Sciatic nerve (tissue), 2 donors: ENCODE measurements around the gene CYP27C1. TPM values are rescaled to one million over a fixed set of nuclear protein-coding genes. Genes with fewer than 3 reads are reported as not detected.
"Not testable (repeated sequence)": the region's sequence is repeated elsewhere in the genome, so short reads cannot be mapped to it uniquely, and the experiment has no call there.

Experiments used
- ATAC-seq: fragments of 200-7000 bp; cut with Tn5 transposase; one replicate; pipeline ENCODE4 v1.9.1; 2020; ENCODE audit warnings: mild to moderate bottlenecking, moderate library complexity
- DNase-seq: peaks from one replicate; pipeline ENCODE4 v3.0.0-alpha.2; 2020; ENCODE audit warnings: low spot score
- intact Hi-C: fragments of 100-400 bp; cut with DNase I; formaldehyde crosslinking; loops from one replicate; pipeline ENCODE4 v1.14.2; 2022
- total RNA-seq: library from RNA; stranded (reverse); fragmentation: NEBNext Ultra II Directional; extraction: Animal tissue kit (Norgen Biotek cat#: 25700); gene quantifications from one replicate; pipeline ENCODE4 v1.2.1, GENCODE V29; 2021
- donor health status: DM: no; HTN: no; CAD: no.
- donor health status: DM: no; HTN: no; CAD: no.

Gene CYP27C1, protein sequence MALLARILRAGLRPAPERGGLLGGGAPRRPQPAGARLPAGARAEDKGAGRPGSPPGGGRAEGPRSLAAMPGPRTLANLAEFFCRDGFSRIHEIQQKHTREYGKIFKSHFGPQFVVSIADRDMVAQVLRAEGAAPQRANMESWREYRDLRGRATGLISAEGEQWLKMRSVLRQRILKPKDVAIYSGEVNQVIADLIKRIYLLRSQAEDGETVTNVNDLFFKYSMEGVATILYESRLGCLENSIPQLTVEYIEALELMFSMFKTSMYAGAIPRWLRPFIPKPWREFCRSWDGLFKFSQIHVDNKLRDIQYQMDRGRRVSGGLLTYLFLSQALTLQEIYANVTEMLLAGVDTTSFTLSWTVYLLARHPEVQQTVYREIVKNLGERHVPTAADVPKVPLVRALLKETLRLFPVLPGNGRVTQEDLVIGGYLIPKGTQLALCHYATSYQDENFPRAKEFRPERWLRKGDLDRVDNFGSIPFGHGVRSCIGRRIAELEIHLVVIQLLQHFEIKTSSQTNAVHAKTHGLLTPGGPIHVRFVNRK
- total RNA-seq, result 0.31 TPM

DNA sequence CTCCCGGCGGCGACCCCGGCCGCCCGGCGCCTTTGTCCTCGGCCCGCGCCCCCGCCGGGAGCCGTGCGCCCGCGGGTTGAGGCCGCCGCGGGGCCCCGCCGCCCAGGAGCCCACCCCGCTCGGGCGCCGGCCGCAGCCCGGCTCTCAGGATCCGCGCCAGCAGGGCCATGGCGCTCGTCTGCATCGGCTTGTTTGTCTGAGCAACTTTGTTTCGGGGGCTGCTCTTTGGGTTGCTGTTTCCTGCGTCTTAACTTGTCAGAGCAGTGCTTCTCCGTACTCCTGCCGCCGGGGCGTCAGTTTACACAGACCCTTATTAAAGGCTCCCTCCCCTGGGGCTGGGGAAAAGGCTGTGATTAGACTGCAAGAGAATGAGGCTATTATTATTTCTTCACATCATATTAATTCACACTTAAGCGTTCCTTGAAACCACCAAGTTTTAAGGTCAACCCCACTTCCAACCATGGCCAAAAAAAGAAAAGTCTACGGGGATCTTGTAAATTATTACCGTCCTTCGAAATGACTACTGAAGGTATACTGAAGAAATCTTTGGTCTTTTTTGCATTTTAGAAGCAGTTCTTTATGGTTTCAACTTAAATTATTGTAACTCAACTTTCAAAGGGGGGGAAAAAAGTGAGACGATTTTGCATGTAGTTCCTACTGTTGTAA is at the start of gene CYP27C1:
Gene CYP27C1, minus strand, starts transcription at position 198 of the 666 bp plus-strand sequence. Its CDS starts 29 bp downstream, at position 169.
- ATAC-seq, result peak; percentile 50

GRCh38 chr2:127261804-127262406 is 41.8 kb upstream of the CYP27C1 start:
- ATAC-seq, result no peak
- intact Hi-C loops, result no loop called here
- DNase-seq, result no peak

More for the DNA sequence above, at the start of gene CYP27C1:
- DNase-seq, result no peak
- intact Hi-C loops, result no loop called here

GRCh38 chr2:127259355-127259754 is 39.3 kb upstream of the CYP27C1 start:
- intact Hi-C loops, result no loop called here
- DNase-seq (no peak), ATAC-seq (no peak)

GRCh38 chr2:127256866-127257265 is 36.8 kb upstream of the CYP27C1 start:
- no peak for DNase-seq
- no peak for ATAC-seq
- intact Hi-C loops, result loop anchor here (1.0 kb wide), 1 partner anchor 48 kb away; no protein-coding TSS in a partner anchor

GRCh38 chr2:127256381-127256780 is 36.3 kb upstream of the CYP27C1 start:
- no peak for DNase-seq
- no peak for ATAC-seq
- intact Hi-C loops, result loop anchor here (1.0 kb wide), 1 partner anchor 49 kb away; no protein-coding TSS in a partner anchor

GRCh38 chr2:127255721-127256120 is 35.6 kb upstream of the CYP27C1 start:
- ATAC-seq (no peak), DNase-seq (no peak)
- intact Hi-C loops, result loop anchor here (1.0 kb wide), 1 partner anchor 50 kb away; no protein-coding TSS in a partner anchor

DNA sequence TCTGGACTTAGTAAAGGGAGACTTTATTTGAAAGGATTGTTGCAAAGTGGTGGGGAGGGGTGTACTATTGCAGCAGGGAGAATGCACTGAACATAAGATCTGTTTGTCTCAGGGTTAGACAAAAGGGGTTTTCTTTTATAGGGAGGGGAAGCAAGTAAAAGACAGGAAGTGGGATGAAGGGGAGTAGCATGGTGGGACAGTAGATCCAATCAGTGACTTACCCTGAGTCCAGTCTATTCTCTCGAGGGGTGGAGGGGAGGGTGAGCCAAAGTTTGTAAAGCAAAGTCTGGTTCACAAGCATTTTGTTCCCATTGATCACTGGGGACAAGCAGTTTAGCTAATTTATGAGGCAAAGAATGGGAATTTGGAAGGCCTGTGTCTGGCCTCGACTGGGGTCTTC is 35.0 kb upstream of the CYP27C1 start:
- peak; percentile 86 for ATAC-seq

GRCh38 chr2:127254386-127254981 is 34.4 kb upstream of the CYP27C1 start:
- DNase-seq (no peak), ATAC-seq (no peak)
- intact Hi-C loops, result no loop called here

More for the DNA sequence above, 35.0 kb upstream of the CYP27C1 start:
- DNase-seq, result no peak
- intact Hi-C loops, result no loop called here

- ATAC-seq, DNase-seq, intact Hi-C loops: not testable (repeated sequence)
Observed at GRCh38 chr2:127241184-127241583, 21.1 kb upstream of the CYP27C1 start.

GRCh38 chr2:127239395-127239794 is 19.3 kb upstream of the CYP27C1 start:
- no peak for DNase-seq
- no peak for ATAC-seq
- intact Hi-C loops, result no loop called here

GRCh38 chr2:127237768-127238167 is 17.7 kb upstream of the CYP27C1 start:
- intact Hi-C loops, result not testable (repeated sequence)

DNA sequence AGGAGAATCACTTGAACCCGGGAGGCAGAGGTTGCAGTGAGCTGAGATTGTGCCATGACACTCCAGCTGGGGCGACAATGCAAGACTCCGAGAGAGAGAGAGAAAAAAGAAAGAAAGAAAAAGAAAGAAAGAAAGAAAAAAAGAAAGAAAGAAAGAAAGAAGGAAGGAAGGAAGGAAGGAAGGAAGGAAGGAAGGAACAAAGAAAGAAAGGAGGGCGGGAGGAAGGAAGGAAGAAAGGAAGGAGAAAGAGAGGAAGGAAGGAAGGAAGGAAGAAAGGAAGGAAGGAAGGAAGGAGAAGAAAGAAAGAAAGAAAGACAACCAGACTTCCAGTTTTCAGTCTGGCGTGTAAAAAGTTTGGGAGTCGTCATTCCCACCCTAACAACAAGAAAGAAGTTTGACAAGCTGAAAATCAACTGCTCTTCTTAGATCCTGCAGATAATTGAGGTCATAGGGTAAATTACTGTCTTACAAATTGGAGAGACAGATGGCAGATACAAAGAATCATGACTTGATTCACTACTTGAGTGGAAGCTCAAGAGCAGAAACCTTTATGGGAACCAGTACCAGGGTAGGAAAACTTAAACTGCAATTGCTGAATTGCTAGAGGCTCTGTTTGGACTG is 15.1 kb upstream of the CYP27C1 start:
- intact Hi-C loops, result no loop called here
- no peak for ATAC-seq
- DNase-seq, result no peak

More at GRCh38 chr2:127237768-127238167, 17.7 kb upstream of the CYP27C1 start:
- ATAC-seq, DNase-seq: not testable (repeated sequence)

DNA sequence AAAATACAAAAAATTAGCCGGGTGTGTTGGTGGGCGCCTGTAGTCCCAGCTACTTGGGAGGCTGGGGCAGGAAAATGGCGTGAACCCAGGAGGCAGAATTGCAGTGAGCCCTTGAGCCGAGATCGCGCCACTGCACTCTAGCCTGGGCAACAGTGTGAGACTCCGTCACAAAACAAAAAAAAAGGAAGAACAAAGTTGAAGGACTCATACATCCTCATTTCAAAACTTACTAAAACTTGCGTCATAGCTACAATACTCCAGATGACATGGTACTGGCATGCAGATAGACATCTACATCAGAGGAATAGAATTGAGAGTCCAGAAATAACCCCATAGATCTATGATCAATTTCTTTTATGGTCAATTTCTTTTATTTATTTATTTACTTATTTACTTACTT is 13.6 kb upstream of the CYP27C1 start:
- DNase-seq (no peak), ATAC-seq (peak; percentile 26)
- intact Hi-C loops, result no loop called here

DNA sequence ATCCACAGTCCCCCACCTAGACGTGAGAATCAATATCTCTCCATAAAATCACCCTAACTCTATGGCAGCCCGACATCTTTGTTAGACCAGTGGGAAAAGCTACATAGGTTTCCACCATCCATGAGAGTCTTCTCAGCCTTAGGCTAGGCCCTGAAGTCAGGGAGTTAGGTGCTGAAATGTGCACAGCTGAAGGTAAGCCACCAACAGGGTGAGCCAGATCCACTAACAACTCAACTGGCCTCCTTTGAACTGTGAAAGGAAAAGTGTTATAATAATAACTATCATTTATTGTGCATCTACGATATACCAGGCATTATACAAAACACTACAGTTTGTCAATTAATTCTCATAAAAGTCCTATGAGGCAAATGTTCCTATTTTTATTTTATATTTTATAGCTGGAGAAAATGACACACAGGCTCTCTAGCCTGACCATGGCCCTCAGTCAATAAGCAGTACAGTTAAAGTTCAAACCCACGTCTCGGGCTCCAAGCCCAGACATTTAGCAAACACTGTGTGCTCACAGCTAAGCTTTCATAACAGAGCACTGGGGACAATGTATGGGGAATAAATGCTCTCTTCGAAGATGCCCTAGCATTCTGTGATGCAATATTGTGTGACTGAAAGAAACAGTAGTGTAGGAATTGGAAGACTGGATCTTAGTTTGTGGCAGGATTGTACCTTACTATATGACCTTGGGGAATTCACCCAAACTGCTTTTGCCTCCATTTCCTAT is 11.2 kb upstream of the CYP27C1 start:
- intact Hi-C loops, result no loop called here
- ATAC-seq (peak; percentile 87), DNase-seq (no peak)

DNA sequence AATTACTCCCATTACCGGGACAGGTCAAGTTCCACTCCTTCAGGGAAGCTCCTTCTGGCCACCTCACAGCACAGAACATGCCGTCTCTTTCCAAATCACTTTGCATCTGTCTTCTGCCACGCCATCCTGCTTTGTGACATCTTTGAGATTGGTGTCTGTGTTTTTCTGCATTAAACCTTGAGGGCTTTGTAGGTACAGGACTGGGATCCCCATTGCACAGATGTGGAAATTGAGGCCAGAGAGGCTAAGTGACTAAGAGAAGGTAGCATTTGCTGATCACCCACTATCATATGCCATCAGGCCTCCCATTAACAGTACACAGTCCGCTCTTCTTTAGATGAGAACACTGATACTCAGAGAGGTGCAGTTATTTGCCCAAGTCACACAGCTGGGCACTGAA is 9.5 kb upstream of the CYP27C1 start:
- intact Hi-C loops, result no loop called here
- DNase-seq (no peak), ATAC-seq (no peak)

- intact Hi-C loops, result no loop called here
- DNase-seq, result no peak
- no peak for ATAC-seq
Observed at GRCh38 chr2:127228102-127228501, 8.0 kb upstream of the CYP27C1 start.

GRCh38 chr2:127227264-127227660 is 7.2 kb upstream of the CYP27C1 start:
- DNase-seq, ATAC-seq, intact Hi-C loops: not testable (repeated sequence)
